ENCODE results near the gene MLXIPL. TPM values are rescaled to one million over a fixed set of nuclear protein-coding genes. Genes with fewer than 3 reads are reported as not detected.
"Not testable (repeated sequence)": the region's sequence is repeated elsewhere in the genome, so short reads cannot be mapped to it uniquely, and the experiment has no call there.

The MLXIPL gene
- total RNA-seq, 1 experiment from 2014 or later, result not detected

DNA sequence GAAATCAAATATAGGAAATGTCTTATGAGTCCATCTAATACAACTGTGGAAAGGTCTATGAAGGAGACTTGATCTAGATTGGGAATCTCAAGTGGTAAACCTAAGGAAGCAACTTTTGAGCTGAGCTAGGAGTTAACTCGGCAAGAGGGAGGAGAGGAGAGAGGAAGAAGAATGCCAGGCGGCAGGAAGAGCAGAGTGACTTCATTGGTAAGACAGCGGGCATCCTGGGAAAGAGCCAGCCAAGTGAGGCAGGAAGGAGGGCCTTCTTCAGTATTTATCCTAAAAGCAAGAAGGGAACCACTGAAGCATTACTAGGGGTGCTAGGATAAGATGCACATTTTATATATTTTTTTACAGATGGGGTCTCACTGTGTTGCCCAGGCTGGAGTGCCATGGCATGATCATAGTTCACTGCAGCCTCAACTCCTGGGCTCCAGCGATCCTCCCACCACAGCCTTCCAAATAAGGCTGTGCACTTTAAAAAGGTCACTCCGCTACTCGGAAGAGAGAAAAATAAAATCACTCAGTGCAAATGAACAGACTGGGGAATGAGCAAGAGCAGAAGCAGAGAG is 68.8 kb downstream of the MLXIPL start:
- peak; percentile 79 for DNase-seq (ENCODE audit: low spot score)

DNA sequence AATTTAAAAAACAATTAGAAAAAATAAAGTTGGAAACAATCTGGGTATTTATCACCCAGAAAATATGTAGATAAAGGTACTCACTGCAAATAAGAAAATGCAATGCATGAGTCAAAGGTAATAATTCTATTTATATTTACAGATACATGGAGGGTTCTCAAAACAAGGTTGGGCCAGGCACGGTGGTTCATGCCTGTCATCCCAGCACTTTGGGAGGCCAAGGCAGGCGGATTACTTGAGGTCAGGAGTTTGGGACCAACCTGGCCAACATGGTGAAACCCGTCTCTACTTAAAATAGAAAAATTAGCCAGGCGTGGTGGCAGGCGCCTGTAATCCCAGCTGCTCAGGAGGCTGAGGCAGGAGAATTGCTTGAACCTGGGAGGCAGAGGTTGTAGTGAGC is 74.2 kb downstream of the MLXIPL start:
- DNase-seq (ENCODE audit: low spot score), result not testable (repeated sequence)

DNA sequence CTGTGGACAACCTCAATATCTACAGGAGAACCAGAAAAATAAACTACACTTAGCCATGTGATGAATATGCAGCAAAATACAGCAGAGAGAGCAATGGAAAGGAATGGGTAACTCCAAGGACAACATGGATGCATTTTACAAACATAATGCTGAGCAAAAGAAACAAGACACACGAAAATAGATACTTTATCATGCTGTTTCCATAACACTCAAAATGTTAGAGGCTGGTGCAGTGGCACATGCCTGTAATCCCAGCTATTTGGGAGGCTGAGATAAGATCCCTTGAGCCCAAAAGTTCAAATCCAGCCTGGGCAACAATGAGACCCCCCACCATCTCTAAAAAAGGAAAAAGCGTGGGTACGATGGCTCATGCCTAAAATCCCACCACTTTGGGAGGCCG is 75.1 kb downstream of the MLXIPL start:
- DNase-seq (ENCODE audit: low spot score), result no peak

DNA sequence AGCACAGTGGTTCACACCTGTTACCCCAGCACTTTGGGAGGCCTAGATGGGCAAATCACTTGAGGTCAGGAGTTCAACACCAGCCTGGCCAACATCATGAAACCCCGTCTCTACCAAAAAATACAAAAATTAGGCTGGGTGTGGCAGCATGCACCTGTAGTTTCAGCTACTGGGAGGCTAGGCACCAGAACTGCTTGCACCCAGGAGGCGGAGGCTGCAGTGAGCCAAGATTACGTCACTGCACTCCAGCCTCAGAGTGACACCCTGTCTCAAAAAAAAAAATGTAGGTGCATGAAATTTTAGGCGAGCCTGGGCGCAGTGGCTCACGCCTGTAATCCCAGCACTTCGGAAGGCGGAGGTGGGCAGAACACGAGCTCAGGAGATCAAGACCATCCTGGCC is 76.5 kb downstream of the MLXIPL start:
- DNase-seq (ENCODE audit: low spot score), result no peak

DNA sequence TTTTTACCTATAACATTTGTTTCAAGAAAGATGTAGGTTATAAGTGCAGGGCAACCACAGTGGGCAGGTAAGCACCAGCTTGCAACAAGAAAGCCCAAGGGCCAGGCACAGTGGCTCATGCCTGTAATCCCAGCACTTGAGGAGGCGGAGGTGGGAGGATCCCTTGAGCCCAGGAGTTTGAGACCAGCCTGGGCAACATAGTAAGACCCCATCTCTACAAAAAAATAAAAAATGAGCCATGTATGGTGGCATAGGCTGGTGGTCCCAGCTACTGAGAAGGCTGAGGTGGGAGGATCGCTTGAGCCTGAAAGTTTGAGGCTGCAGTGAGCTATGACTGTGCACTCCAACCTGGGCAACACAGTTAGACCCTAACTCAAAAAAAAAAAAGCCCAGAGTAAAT is 79.6 kb downstream of the MLXIPL start:
- DNase-seq (ENCODE audit: low spot score), result no peak

Other genes starting within 250 kb of the MLXIPL start
- 1.8 and 4.0 TPM in 2 replicates for gene FZD9, start 190.7 kb downstream of the MLXIPL start, total RNA-seq (2014; rRNA removed; shearing (Covaris generic))
- gene BAZ1B, start 102.2 kb downstream of the MLXIPL start, total RNA-seq (2014; rRNA removed; shearing (Covaris generic)), result 123 and 148 TPM in 2 replicates
- gene BCL7B, start 66.8 kb downstream of the MLXIPL start, total RNA-seq (2014; rRNA removed; shearing (Covaris generic)), result 50.5 and 65.2 TPM in 2 replicates
- gene TBL2, start 45.9 kb downstream of the MLXIPL start, total RNA-seq (2014; rRNA removed; shearing (Covaris generic)), result 53.0 and 70.7 TPM in 2 replicates
- 6.6 and 8.3 TPM in 2 replicates for gene VPS37D, start 43.3 kb upstream of the MLXIPL start, total RNA-seq (2014; rRNA removed; shearing (Covaris generic))
- gene DNAJC30, start 58.9 kb upstream of the MLXIPL start, total RNA-seq (2014; rRNA removed; shearing (Covaris generic)), result 1.4 and 2.5 TPM in 2 replicates
- 129 and 138 TPM in 2 replicates for gene BUD23, start 59.1 kb upstream of the MLXIPL start, total RNA-seq (2014; rRNA removed; shearing (Covaris generic))
- gene STX1A, start 95.1 kb upstream of the MLXIPL start, total RNA-seq (2014; rRNA removed; shearing (Covaris generic)), result 18.6 and 30.2 TPM in 2 replicates
- gene ABHD11, start 114.3 kb upstream of the MLXIPL start, total RNA-seq (2014; rRNA removed; shearing (Covaris generic)), result 35.9 and 46.9 TPM in 2 replicates
- not detected in 2 replicates for gene CLDN3, start 145.7 kb upstream of the MLXIPL start, total RNA-seq (2014; rRNA removed; shearing (Covaris generic))
- 31.4 and 35.4 TPM in 2 replicates for gene CLDN4, start 206.5 kb upstream of the MLXIPL start, total RNA-seq (2014; rRNA removed; shearing (Covaris generic))
- 2.3 and 3.1 TPM in 2 replicates for gene METTL27, start 218.0 kb upstream of the MLXIPL start, total RNA-seq (2014; rRNA removed; shearing (Covaris generic))
- 0.52 and 1.7 TPM in 2 replicates for gene TMEM270, start 236.6 kb upstream of the MLXIPL start, total RNA-seq (2014; rRNA removed; shearing (Covaris generic))

All from A172 (cell line).